K562 (cell line): ENCODE results near the gene ARID4B. TPM values are rescaled to one million over a fixed set of nuclear protein-coding genes. Genes with fewer than 3 reads are reported as not detected.

ENCODE experiments used
- BCOR ChIP-seq: fragments of 450-650 bp; IDR thresholded peaks from 2 replicates; pipeline ENCODE4 v1.6.1; 2016
- CC2D1A ChIP-seq: fragments of 450-650 bp; IDR thresholded peaks from 2 replicates; pipeline ENCODE4 v1.6.1; 2017; ENCODE audit warnings: mild to moderate bottlenecking
- E2F5 ChIP-seq: sonication (generic); formaldehyde crosslinking; IDR thresholded peaks from 2 replicates; pipeline ENCODE4 v1.8.0; 2022; ENCODE audit warnings: mild to moderate bottlenecking, missing genetic modification reagents
- FOXA3 ChIP-seq, 2 experiments: fragments of 450-650 bp in 1 of 2; sonication (generic) in 1 of 2; formaldehyde crosslinking; IDR thresholded peaks in 1 of 2; conservative IDR thresholded peaks in 1 of 2; 2 replicates each; pipeline versions ENCODE4 v1.4.0 to v1.8.0; 2020 to 2022; ENCODE audit warnings: mild to moderate bottlenecking in 2 of 2, missing genetic modification reagents in 1 of 2
- HMG20A ChIP-seq: fragments of 450-650 bp; formaldehyde crosslinking; conservative IDR thresholded peaks from 2 replicates; pipeline ENCODE4 v1.4.0; 2020; ENCODE audit warnings: mild to moderate bottlenecking, mixed read lengths
- HOMEZ ChIP-seq: fragments of 250-450 bp; sonication (Bioruptor Pico); IDR thresholded peaks from 2 replicates; pipeline ENCODE4 v1.4.0; 2020; ENCODE audit warnings: mild to moderate bottlenecking, moderate library complexity
- MEF2D ChIP-seq: conservative IDR thresholded peaks from 2 replicates; pipeline ENCODE4 v1.6.1; 2016; ENCODE audit warnings: low read depth, missing genetic modification characterization, missing compliant biosample characterization
- NFE2L1 ChIP-seq: fragments of 450-650 bp; IDR thresholded peaks from 2 replicates; pipeline ENCODE4 v1.6.1; 2016; ENCODE audit warnings: missing genetic modification characterization, low read depth, mild to moderate bottlenecking, missing compliant biosample characterization, moderate library complexity, borderline replicate concordance
- NFYB ChIP-seq: IDR thresholded peaks from 2 replicates; pipeline ENCODE4 v1.6.1; 2011; ENCODE audit warnings: mild to moderate bottlenecking, moderate library complexity; ENCODE audit not compliant: insufficient read length; ENCODE audit errors: extremely low read depth
- SMARCB1 ChIP-seq: IDR thresholded peaks from 2 replicates; pipeline ENCODE4 v1.6.1; 2011; ENCODE audit warnings: improper control_type of control experiment, low read depth; ENCODE audit not compliant: insufficient read length
- TAL1 ChIP-seq: fragments of 450-650 bp; IDR thresholded peaks from 2 replicates; pipeline ENCODE4 v1.6.1; 2016; ENCODE audit warnings: mild to moderate bottlenecking
- TBL1XR1 ChIP-seq, 2 experiments: IDR thresholded peaks; 2 replicates each; pipeline ENCODE4 v1.6.1; 2012; ENCODE audit warnings: improper control_type of control experiment in 2 of 2, low read length in 2 of 2, mild to moderate bottlenecking in 1 of 2
- TCF7L2 ChIP-seq: fragments of 150-350 bp; IDR thresholded peaks from 2 replicates; pipeline ENCODE4 v1.6.1; 2016; ENCODE audit warnings: low read depth, mild to moderate bottlenecking, low read length, moderate library complexity
- TFE3 ChIP-seq: fragments of 450-650 bp; formaldehyde crosslinking; IDR thresholded peaks from 2 replicates; pipeline ENCODE4 v1.4.0; 2020; ENCODE audit warnings: mild to moderate bottlenecking, mixed read lengths
- THAP12 ChIP-seq: fragments of 250-450 bp; sonication (Bioruptor Pico); IDR thresholded peaks from 2 replicates; pipeline ENCODE4 v1.9.0; 2021; ENCODE audit warnings: mild to moderate bottlenecking, inconsistent platforms
- USF2 ChIP-seq: sonication (generic); formaldehyde crosslinking; IDR thresholded peaks from 2 replicates; pipeline ENCODE4 v1.5.0; 2020; ENCODE audit warnings: missing genetic modification reagents
- ZC3H4 ChIP-seq: sonication (generic); formaldehyde crosslinking; IDR thresholded peaks from 2 replicates; pipeline ENCODE4 v1.9.0; 2021; ENCODE audit warnings: missing genetic modification reagents, borderline replicate concordance
- ZKSCAN8 ChIP-seq: fragments of 200-800 bp; sonication (Bioruptor generic); IDR thresholded peaks from 2 replicates; pipeline ENCODE4 v1.6.1; 2016; ENCODE audit warnings: missing genetic modification characterization, missing compliant biosample characterization
- ZNF12 ChIP-seq: sonication (generic); formaldehyde crosslinking; IDR thresholded peaks from 2 replicates; pipeline ENCODE4 v1.4.0; 2020; ENCODE audit warnings: mild to moderate bottlenecking, missing genetic modification reagents
- ZNF23 ChIP-seq: fragments of 250-450 bp; sonication (Bioruptor Pico); IDR thresholded peaks from 2 replicates; pipeline ENCODE4 v1.4.0; 2020; ENCODE audit warnings: mild to moderate bottlenecking
- ZNF316 ChIP-seq: fragments of 450-650 bp; IDR thresholded peaks from 2 replicates; pipeline ENCODE4 v1.6.1; 2016
- polyA plus RNA-seq, 8 experiments: library from polyadenylated mRNA; depleted of rRNA in 4 of 8; stranded (reverse) in 5 of 8; unstranded in 3 of 8; fragments of >200 nt; fragmentation: Nextera tagmentation in 2 of 8; fragmentation: Illumina TruSeq in 1 of 8; extraction: Ambion mirVana in 2 of 8; extraction: Trizol in 1 of 8; gene quantifications; 2 replicates each; pipeline versions ENCODE4 v1.2.1 to v1.2.3, GENCODE V29; 2011 to 2014; ENCODE audit warnings: inconsistent platforms in 1 of 8, missing spikeins in 1 of 8
- total RNA-seq, 7 experiments: library from RNA; depleted of rRNA in 6 of 7; stranded (reverse); fragments of >200 nt in 6 of 7; fragmentation: Illumina TruSeq in 2 of 7; extraction: Trizol in 2 of 7; gene quantifications; 2 replicates each; pipeline versions ENCODE4 v1.2.1 to v1.2.3, GENCODE V29; 2011 to 2021; ENCODE audit warnings: low replicate concordance in 1 of 7

ARID4B gene
- total and polyA plus RNA-seq, 9 of the 15 experiments (the other 6 are each of a cell fraction or from before 2014, with no cell fraction given), result 8.4 to 38.9 (median 18.5) TPM

- TF ChIP-seq TBL1XR1 (IDR thresholded peaks at IDR 0.05; ENCODE audit: low read length in 2 of 2) (peak in 1 of 2 experiments; percentile 47; a peak in 3 of 4 replicates), NFYB (no peak), TFE3 (peak; percentile 99), FOXA3 (CRISPR knock-in tag; conservative IDR thresholded peaks at IDR 0.05 in 1 of 2, IDR thresholded peaks at IDR 0.05 in 1 of 2) (0 out of 4 replicates have a peak, but pooled peaks of 1 of the 2 experiments have one; percentile 72), THAP12 (CRISPR knock-in tag) (peak; percentile 28), TCF7L2 (no peak), ZNF12 (CRISPR knock-in tag) (peak; percentile 88), NFE2L1 (tag) (no peak), CC2D1A (no peak), MEF2D (no peak), TAL1 (no peak), E2F5 (CRISPR knock-in tag) (peak; percentile 49; the same call in 1 of the 2 replicates), HOMEZ (CRISPR knock-in tag) (no peak), ZNF316 (no peak), ZC3H4 (CRISPR knock-in tag) (no peak), BCOR (peak; percentile 27; the same call in 1 of the 2 replicates), HMG20A (CRISPR knock-in tag) (no peak), SMARCB1 (peak; percentile 45), ZNF23 (CRISPR knock-in tag) (no peak), USF2 (CRISPR knock-in tag) (peak; percentile 93), ZKSCAN8 (CRISPR knock-in tag) (no peak)
Measured at GRCh38 chr1:235128456-235129328, 199.3 kb downstream of the ARID4B start, which contains the start of gene TOMM20 (continued).
